OCI-M2 (cell line): ENCODE results near the gene CMKLR1.

ENCODE experiments used
- DNase-seq: peaks from one replicate; lab custom pipeline; 2025; ENCODE audit not compliant: unreplicated experiment; lab: John Stamatoyannopoulos, UW

CMKLR1 gene

GRCh38 chr12:108270035-108270848 lies 68.9 kb downstream of the CMKLR1 start:
- no peak for DNase-seq

GRCh38 chr12:108269224-108269623 lies 69.9 kb downstream of the CMKLR1 start:
- DNase-seq = no peak

DNA sequence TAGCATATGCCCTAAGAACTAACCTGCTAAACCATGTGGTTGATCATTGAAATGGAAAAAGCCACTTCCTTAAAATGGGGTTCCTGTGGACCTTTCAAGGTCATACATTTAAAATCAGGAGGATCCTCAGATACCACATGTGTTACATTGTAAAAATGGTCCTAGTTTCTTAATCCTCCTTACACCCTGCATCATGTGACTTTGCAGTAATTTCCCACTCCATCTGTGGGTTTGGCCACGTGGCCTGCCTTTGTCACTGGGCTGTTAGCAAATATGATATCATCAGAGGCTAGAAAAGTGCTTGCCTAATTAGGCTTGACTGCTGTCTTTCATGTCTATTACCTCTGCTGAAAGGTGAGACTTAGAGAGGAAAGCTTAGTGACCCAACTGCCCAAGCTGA lies 70.7 kb downstream of the CMKLR1 start:
- DNase-seq = no peak

DNA sequence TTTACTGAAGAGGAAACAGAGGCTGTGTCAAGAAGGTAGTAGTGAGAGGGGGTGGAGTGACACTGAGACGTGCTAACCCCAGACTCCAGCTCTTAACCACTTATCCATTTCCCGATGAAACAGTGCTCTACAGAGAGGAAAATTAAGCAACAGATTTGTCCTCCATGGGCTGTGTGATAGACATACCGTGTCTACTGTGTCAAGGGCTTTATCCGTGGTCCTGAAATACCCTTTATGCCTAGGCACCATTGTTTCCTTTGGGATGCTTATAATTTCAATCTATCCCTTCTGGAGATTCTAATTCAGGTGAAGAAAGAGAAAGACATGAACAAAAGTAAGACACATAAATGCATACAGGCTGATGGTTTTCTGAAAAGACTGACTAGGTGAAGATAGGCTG lies 71.7 kb downstream of the CMKLR1 start:
- no peak for DNase-seq

GRCh38 chr12:108266131-108266530 lies 73.0 kb downstream of the CMKLR1 start:
- no peak for DNase-seq

DNA sequence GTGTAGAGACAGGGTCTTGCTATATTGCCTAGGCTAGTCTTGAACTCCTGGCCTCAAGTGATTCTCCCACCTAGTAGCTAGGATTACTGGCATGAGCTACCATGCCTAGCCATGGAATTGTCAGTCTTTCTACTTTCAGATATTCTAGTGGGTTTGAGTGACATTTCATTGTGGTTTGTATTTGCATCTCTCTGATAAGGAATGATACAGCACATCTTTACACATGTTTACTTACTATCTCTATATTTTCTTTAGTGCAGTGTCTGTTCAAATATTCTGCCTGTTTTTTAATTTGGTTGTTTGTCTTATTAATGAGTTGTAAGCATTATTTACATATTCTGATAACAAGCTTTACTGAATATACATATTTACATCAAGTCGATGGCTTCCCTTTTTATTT lies 73.6 kb downstream of the CMKLR1 start:
- no peak for DNase-seq

- DNase-seq = no peak
Measured at GRCh38 chr12:108260969-108261368, 78.1 kb downstream of the CMKLR1 start.

DNA sequence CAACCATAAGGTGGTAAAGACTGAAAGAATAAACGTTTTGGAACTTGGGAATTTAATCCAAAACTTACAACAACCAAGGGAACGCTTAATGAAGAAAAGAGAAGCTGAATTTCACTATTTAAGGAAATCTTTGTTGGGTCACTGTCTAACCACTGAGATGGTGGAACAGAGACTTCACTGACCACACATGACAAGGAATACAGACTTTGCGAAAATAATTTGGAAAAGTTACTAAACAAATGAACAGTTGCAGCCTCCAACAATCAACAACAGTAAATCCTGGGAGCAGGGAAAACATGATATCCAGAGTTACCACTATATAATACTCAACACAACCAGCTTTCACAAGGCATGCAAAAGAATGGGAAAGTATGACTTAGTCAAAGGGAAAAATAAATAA lies 79.1 kb downstream of the CMKLR1 start:
- no peak for DNase-seq

- DNase-seq = no peak
Measured at GRCh38 chr12:108257610-108258106, 81.5 kb downstream of the CMKLR1 start.

DNA sequence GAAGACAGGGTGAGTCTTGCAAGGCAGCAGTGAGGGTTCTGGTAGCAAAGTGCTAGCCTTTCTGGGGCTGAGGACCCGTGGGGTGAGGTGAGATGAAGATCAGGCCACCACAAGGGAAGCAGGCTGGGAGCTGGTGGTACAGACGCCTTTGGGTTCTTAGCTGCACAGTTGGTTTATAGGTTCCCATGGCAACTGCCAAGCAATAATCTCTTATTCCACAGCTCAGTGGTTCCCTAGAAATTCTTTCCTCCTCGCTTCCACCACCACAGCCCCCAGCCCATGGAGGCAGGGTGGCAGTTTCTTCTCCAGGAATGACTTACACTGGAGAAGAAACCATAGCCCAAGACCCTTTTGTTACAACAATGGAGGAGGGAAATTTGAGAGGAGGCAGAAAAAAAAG lies 82.1 kb downstream of the CMKLR1 start:
- DNase-seq = no peak

DNA sequence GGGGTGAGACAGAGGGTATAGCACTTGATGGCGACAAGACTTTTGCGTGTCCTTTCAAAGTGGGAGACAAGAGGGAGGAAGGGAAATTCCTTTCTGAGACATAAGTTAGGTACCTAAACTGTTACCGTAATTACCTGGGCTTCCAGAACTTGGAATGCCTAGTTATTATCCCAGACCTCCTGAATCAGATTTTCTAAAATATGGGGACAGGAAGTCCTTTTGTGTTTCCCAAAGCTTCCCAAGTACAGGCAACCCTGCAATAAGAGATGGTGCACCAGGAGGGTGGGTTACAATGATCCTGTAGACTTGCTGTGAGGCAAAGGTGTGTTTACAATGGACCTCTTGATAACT lies 83.9 kb downstream of the CMKLR1 start:
- no peak for DNase-seq

- DNase-seq = no peak
Measured at GRCh38 chr12:108254517-108255251, 84.4 kb downstream of the CMKLR1 start.

- no peak for DNase-seq
Measured at GRCh38 chr12:108254030-108254429, 85.1 kb downstream of the CMKLR1 start.

DNA sequence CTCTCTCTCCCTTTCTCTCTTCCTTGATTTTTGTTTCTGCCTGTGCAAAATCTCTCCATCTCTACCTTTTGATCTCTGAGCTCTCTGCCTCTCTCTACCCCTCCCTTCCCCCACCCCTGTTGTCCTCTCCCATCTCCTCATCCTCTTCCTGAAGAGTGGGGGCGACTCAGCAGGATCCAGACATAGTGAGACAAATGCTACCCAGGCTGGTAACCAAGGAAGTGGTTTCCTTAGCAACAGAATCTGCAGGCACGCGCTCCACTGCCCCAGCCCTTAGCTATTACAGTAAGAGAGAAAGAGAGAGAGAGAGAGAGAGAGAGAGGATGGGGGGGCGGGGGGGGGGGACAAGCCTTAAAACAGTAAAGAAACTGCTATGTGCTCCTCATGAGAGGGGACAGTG lies 85.6 kb downstream of the CMKLR1 start:
- DNase-seq = no peak

- no peak for DNase-seq
Measured at GRCh38 chr12:108252523-108252922, 86.6 kb downstream of the CMKLR1 start.

DNA sequence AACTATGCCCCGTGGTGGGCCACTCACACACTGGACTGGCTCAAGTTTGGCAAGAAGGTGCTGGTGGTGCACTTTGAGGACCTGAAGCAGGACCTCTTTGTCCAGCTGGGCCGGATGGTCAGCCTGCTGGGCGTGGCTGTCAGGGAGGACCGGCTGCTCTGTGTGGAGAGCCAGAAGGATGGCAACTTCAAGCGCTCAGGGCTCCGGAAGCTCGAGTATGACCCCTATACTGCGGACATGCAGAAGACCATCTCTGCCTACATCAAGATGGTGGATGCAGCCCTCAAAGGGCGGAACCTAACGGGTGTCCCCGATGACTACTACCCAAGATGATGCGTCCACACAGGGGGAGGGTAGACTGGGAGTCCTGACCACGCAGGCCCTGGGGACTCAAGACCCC lies 91.1 kb downstream of the CMKLR1 start:
- DNase-seq = no peak

DNA sequence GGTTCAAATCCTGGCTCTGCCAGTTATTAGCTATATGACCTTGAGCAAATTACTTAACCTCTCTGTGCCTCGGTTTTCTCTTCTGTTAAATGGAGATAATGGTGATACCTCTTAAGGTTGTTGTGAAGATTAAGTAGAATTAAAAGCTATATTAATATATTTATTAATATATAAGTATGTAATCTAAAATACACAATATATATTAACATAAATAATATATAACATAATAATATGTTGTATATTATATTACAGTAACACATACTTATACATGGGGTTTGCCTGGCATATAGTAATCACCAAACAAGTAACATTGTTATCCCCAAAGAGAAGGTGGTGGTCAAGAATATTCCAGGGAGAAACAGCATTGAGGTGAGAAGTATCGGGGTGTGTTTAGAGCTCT lies 92.0 kb downstream of the CMKLR1 start:
- DNase-seq = no peak

- DNase-seq = no peak
Measured at GRCh38 chr12:108241986-108242703, 97.0 kb downstream of the CMKLR1 start.

GRCh38 chr12:108240928-108241327 lies 98.2 kb downstream of the CMKLR1 start:
- DNase-seq = no peak

- DNase-seq = no peak
Measured at GRCh38 chr12:108240027-108240785, 98.9 kb downstream of the CMKLR1 start.

- DNase-seq = no peak
Measured at GRCh38 chr12:108239378-108239777, 99.7 kb downstream of the CMKLR1 start.
